Pancreas (tissue), 10 donors: Measurements from ENCODE around the gene TRAT1. TPM values are rescaled to one million over a fixed set of nuclear protein-coding genes. Genes with fewer than 3 reads are reported as not detected.

Source experiments
- ATAC-seq, 4 donors: fragments of 200-7000 bp; cut with Tn5 transposase; one replicate each; pipeline versions ENCODE4 v1.8.0 to v1.9.1; 2020; ENCODE audit warnings: mild to moderate bottlenecking in 4 of 4, moderate library complexity in 4 of 4
- DNase-seq, 6 donors: peaks; one replicate each; pipeline ENCODE4 v3.0.0-alpha.2; 2020
- FAIRE-seq: peaks from 2 replicates; lab custom pipeline; 2012; peaks lifted over from hg19 to GRCh38; lab: Jason Lieb, UNC
- H3K27ac ChIP-seq, 4 donors: fragments of 200-600 bp; sonication (generic); 1 replicate in 3 of 4; 2 replicates in 1 of 4; pipeline versions ENCODE4 v1.5.0 to v1.8.0; 2020
- H3K27me3 ChIP-seq, 4 donors: fragments of 200-600 bp; one replicate each; pipeline ENCODE4 v1.8.0; 2021
- H3K36me3 ChIP-seq, 3 donors: fragments of 200-600 bp; sonication (generic) in 1 of 3; one replicate each; pipeline versions ENCODE4 v1.5.0 to v1.8.0; 2020 to 2021
- H3K4me1 ChIP-seq, 3 donors: fragments of 200-600 bp; one replicate each; pipeline ENCODE4 v1.8.0; 2021
- H3K4me3 ChIP-seq, 4 donors: fragments of 200-600 bp; sonication (generic) in 2 of 4; one replicate each; pipeline versions ENCODE4 v1.5.0 to v1.8.0; 2020 to 2021
- H3K9me3 ChIP-seq, 4 donors: fragments of 200-600 bp; one replicate each; pipeline ENCODE4 v1.8.0; 2021
- WGBS, 2 donors: extraction: QIAGEN DNeasy Blood & Tissue Kit; methylation state at CpG; one replicate each; pipeline ENCODE4 v1.1.7; 2013; 5-methylcytosine and 5-hydroxymethylcytosine counted together
- intact Hi-C, 3 donors: fragments of 100-400 bp; cut with DNase I; formaldehyde crosslinking; loops; one replicate each; pipeline versions ENCODE4 v1.11.1 to v1.14.2; 2022
- polyA plus RNA-seq, 2 donors: library from polyadenylated mRNA; stranded (reverse); fragments of 200-250 nt; gene quantifications; one replicate each; pipeline ENCODE4 v1.2.3, GENCODE V29; 2013
- total RNA-seq, 6 donors: library from RNA; stranded (reverse); fragmentation: NEBNext Ultra II Directional in 4 of 6; extraction: Animal tissue kit (Norgen Biotek cat#: 25700) in 4 of 6; gene quantifications; one replicate each; pipeline versions ENCODE4 v1.2.1 to v1.2.4, GENCODE V29; 2021 to 2023
- TF ChIP-seq, protein P1 (sequence below), 4 donors: fragments of 200-600 bp; sonication (generic) in 3 of 4; IDR thresholded peaks; one replicate each; pipeline versions ENCODE4 v1.5.0 to v1.8.0; 2021; ENCODE audit warnings: antibody characterized with exemption in 4 of 4
- donor health status: healthy with polysubstance abuse.
- donor health status: DM: no; HTN: no; CAD: no; lungs with moderate emphysema.
- donor health status: DM: no; HTN: no; CAD: no.
- donor health status: control.
- donor health status: control.
- donor health status: Bipolar disorder and iron deficiency.
- donor health status: DM: yes; HTN: yes; CAD: no.
- donor health status: DM: no; HTN: no; CAD: no.
- donor health status: DM: no; HTN: no; CAD: no.
- donor health status: DM: yes; HTN: yes; CAD: no.

TRAT1 gene
- total and polyA plus RNA-seq, 8 donors, result 0.32 TPM; not detected in 7

DNA sequence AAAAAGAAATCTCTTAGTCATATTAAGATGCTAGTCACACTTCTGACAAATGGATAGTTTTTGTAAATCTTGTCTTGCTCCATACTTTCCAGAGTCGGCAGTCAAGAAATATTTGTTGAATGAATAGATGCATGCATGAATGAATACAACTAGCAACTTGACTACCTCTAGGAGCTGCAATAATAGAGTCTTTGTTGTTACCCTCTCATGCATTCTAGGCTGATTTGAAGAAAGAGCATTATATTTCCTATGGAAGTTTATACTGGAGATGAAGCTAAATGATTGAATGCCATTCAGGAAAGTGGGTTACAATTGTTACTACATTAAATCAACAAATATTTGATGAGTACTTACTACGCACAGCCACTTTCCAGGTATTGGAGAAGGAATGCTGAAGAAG is 18.1 kb upstream of the TRAT1 start:
- Histone ChIP-seq H3K4me3 (no peak overlapping the region), H3K4me1 (no peaks in the 10 kb centered on the region), H3K9me3 (no peaks in the 10 kb centered on the region), H3K27ac (no peak overlapping the region), H3K36me3 (no peaks in the 10 kb centered on the region), H3K27me3 (no peaks in the 10 kb centered on the region)
- whole genome bisulfite sequencing, 2 donors, result 79 to 88% methylated on average over 2 of the region's 2 CpGs
- DNase-seq, result no peak
- no peak for FAIRE-seq
- no peak for ATAC-seq
- TF ChIP-seq, protein P1, sequence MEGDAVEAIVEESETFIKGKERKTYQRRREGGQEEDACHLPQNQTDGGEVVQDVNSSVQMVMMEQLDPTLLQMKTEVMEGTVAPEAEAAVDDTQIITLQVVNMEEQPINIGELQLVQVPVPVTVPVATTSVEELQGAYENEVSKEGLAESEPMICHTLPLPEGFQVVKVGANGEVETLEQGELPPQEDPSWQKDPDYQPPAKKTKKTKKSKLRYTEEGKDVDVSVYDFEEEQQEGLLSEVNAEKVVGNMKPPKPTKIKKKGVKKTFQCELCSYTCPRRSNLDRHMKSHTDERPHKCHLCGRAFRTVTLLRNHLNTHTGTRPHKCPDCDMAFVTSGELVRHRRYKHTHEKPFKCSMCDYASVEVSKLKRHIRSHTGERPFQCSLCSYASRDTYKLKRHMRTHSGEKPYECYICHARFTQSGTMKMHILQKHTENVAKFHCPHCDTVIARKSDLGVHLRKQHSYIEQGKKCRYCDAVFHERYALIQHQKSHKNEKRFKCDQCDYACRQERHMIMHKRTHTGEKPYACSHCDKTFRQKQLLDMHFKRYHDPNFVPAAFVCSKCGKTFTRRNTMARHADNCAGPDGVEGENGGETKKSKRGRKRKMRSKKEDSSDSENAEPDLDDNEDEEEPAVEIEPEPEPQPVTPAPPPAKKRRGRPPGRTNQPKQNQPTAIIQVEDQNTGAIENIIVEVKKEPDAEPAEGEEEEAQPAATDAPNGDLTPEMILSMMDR (IDR thresholded peaks at IDR 0.05), result no peak
- intact Hi-C loops, result no loop called here

DNA sequence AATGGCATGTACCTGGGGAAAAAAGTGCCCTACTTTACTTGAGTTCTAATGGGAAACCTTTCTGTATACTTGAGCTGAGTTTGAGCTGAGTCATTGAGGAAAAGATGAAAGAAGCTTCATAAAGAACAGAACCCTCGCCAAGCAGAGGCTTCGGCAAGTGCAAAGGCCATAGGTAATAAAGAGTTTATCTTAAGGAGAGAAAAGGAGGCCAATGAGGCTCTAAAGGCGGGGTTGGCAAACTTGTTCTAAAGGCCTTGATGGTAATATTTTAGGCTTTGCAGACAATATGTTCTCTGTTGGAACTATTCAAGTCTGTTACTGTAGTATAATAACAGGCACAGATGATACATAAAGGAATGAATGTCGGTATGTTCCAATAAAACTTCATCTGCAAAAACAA is 17.6 kb upstream of the TRAT1 start:
- no peaks in the 10 kb centered on the region for H3K27me3 ChIP-seq
- H3K27ac ChIP-seq, result no peak overlapping the region
- H3K4me1 ChIP-seq, result no peaks in the 10 kb centered on the region
- 90 to 92% methylated on average over 4 of the region's 4 CpGs for WGBS, 2 donors
- ATAC-seq (no peak), DNase-seq (no peak), FAIRE-seq (no peak)
- no peaks in the 10 kb centered on the region for H3K36me3 ChIP-seq
- TF ChIP-seq, protein P1 (IDR thresholded peaks at IDR 0.05), result no peak
- H3K4me3 ChIP-seq, result no peak overlapping the region
- no peaks in the 10 kb centered on the region for H3K9me3 ChIP-seq
- intact Hi-C loops, result no loop called here

DNA sequence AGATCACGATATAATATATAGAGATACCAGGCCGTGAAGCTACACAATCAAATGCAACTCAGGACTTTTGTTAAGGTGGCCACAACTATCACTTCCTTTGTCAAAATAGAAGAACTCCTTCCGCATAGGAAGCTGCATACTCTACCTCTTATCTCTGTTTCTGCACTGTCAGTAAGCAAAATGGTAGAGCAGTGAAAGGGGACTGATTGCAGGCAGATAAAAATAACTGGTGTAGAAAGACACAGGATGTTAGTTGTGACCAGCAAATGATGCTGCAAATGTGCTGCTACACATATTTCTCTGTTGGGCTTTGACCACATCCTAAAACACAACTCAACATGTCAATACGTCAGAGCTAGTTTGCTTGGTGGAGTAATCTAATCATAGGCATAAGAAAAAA is 16.3 kb upstream of the TRAT1 start:
- Histone ChIP-seq H3K27ac (no peak overlapping the region), H3K4me1 (no peaks in the 10 kb centered on the region), H3K4me3 (no peak overlapping the region), H3K36me3 (no peaks in the 10 kb centered on the region), H3K9me3 (no peaks in the 10 kb centered on the region), H3K27me3 (no peaks in the 10 kb centered on the region)
- intact Hi-C loops, result no loop called here
- TF ChIP-seq, protein P1 (IDR thresholded peaks at IDR 0.05), result no peak
- no peak for ATAC-seq
- FAIRE-seq, result no peak
- no peak for DNase-seq
- 75 to 79% methylated on average over 4 of the region's 4 CpGs for WGBS, 2 donors

DNA sequence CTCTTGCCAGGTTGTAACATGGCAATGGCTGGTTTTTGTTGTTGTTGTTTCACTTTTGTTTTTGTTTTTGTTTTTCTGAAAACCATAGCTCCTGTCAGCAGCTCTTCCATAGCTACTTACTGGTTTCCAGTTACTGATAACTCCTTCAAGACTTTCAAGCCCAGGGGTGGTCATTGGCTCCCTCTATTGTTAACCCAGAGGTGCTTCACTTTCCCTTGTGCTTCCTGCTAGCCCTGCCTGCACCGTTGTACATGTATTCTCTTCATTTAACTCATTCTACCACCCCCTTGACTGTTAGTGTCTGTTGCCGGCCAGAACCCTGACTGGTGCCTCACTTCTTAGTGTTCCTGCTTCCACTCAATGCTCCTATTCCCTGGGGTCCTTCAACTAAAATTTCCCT is 4.2 kb upstream of the TRAT1 start:
- Histone ChIP-seq H3K27ac (no peak overlapping the region), H3K36me3 (no peaks in the 10 kb centered on the region), H3K4me3 (no peak overlapping the region), H3K4me1 (no peaks in the 10 kb centered on the region), H3K9me3 (no peaks in the 10 kb centered on the region), H3K27me3 (no peaks in the 10 kb centered on the region)
- FAIRE-seq (no peak), DNase-seq (peak in 4 of 6 donors; percentile 14 to 23 (median 18)), ATAC-seq (peak in 3 of 4 donors; percentile 77 to 87 (median 85))
- WGBS, 2 donors, result 16 to 19% methylated on average over 2 of the region's 2 CpGs
- intact Hi-C loops, result no loop called here
- TF ChIP-seq, protein P1 (IDR thresholded peaks at IDR 0.05), result peak in 1 of 4 donors; percentile 13

DNA sequence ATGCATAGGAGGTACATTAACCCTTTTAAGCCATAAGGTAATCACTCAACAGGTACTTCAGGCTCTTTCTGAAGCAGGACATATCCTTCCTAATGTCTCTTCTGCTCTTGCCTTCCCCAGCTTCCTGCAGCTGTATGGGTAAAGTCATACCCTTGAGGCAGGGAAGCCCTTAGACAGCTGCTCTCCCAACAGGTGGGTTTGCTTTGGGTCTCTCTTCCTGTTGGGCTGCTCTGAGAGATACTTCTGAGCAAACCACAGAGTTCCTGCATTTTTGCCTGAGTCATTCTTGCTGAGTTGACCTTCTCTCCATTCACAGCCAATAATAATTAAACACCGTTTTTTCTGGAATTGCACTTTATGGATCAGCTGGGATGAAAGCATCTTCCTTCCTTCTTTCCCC is 2.0 kb upstream of the TRAT1 start:
- FAIRE-seq, result no peak
- H3K27ac ChIP-seq, result no peak overlapping the region
- 81 to 94% methylated on average over 1 of the region's 1 CpG for whole genome bisulfite sequencing, 2 donors
- TF ChIP-seq, protein P1 (IDR thresholded peaks at IDR 0.05), result no peak
- H3K4me1 ChIP-seq, result no peaks in the 10 kb centered on the region
- intact Hi-C loops, result no loop called here
- H3K9me3 ChIP-seq, result no peaks in the 10 kb centered on the region
- DNase-seq, result no peak
- no peaks in the 10 kb centered on the region for H3K36me3 ChIP-seq
- H3K27me3 ChIP-seq, result no peaks in the 10 kb centered on the region
- H3K4me3 ChIP-seq, result no peak overlapping the region
- no peak for ATAC-seq
